ENCODE data around the gene ATR.

DNA sequence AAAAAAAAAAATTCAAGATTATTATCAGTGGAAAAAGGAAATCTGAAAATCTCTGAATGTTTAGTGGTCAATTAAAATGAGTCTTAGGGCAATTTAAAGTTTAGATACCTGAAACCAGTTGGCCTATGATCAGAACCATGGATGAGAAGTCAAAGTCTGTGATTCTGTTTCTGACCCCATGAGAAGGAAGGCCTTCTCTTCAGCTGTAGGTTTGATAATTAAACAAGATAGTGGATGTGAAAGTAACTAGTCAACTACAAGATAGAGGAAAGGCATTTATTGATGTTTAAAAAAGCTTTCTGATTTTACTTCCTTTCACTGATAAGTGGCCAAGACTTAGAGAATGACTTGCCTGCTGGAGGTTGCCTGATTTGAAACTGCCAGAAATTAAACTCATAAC lies 26.4 kb upstream of the ATR start:
- TF ChIP-seq, protein P1, sequence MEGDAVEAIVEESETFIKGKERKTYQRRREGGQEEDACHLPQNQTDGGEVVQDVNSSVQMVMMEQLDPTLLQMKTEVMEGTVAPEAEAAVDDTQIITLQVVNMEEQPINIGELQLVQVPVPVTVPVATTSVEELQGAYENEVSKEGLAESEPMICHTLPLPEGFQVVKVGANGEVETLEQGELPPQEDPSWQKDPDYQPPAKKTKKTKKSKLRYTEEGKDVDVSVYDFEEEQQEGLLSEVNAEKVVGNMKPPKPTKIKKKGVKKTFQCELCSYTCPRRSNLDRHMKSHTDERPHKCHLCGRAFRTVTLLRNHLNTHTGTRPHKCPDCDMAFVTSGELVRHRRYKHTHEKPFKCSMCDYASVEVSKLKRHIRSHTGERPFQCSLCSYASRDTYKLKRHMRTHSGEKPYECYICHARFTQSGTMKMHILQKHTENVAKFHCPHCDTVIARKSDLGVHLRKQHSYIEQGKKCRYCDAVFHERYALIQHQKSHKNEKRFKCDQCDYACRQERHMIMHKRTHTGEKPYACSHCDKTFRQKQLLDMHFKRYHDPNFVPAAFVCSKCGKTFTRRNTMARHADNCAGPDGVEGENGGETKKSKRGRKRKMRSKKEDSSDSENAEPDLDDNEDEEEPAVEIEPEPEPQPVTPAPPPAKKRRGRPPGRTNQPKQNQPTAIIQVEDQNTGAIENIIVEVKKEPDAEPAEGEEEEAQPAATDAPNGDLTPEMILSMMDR (IDR thresholded peaks at IDR 0.05): no peak
- TF ChIP-seq EP300 (IDR thresholded peaks at IDR 0.05): no peak
- TF ChIP-seq POLR2A (IDR thresholded peaks at IDR 0.05; ENCODE audit: low read depth): no peak
- TF ChIP-seq POLR2AphosphoS5 (IDR thresholded peaks at IDR 0.05): no peak

Data from esophagus muscularis mucosa (tissue), 4 donors.